HFF-Myc (cell line): ENCODE results near the gene KIAA0930.

Source experiments
- DNase-seq: peaks from one replicate; pipeline ENCODE4 v3.0.0-alpha.2; 2011; ENCODE audit warnings: low read depth; ENCODE audit errors: extremely low read depth
- H3K4me3 ChIP-seq: replicated peaks from 2 replicates; pipeline ENCODE4 v1.5.1; 2011; ENCODE audit warnings: low read depth, mild to moderate bottlenecking, control low read depth, low read length
- CTCF ChIP-seq: IDR thresholded peaks from 2 replicates; pipeline ENCODE4 v1.5.1; 2012; ENCODE audit warnings: mild to moderate bottlenecking, low read depth, low read length, control low read depth; ENCODE audit errors: missing control alignments

KIAA0930 gene

GRCh38 chr22:45235101-45235777 lies 5.5 kb downstream of the KIAA0930 start:
- DNase-seq, result no peak
- no peak overlapping the region for H3K4me3 ChIP-seq
- no peak for TF ChIP-seq CTCF

- no peak overlapping the region for H3K4me3 ChIP-seq
- DNase-seq, result no peak
- TF ChIP-seq CTCF, result no peak
These were observed 6.9 kb downstream of the KIAA0930 start for GRCh38 chr22:45233827-45234226.

GRCh38 chr22:45233386-45233785 lies 7.3 kb downstream of the KIAA0930 start:
- DNase-seq, result no peak
- TF ChIP-seq CTCF, result no peak
- H3K4me3 ChIP-seq, result no peak overlapping the region

GRCh38 chr22:45231293-45231692 lies 9.4 kb downstream of the KIAA0930 start:
- H3K4me3 ChIP-seq, result no peak overlapping the region
- no peak for TF ChIP-seq CTCF
- no peak for DNase-seq

- no peak for DNase-seq
- no peak for TF ChIP-seq CTCF
- H3K4me3 ChIP-seq, result no peak overlapping the region
These were observed 10.5 kb downstream of the KIAA0930 start for GRCh38 chr22:45230026-45230721.

GRCh38 chr22:45229181-45229580 lies 11.5 kb downstream of the KIAA0930 start:
- TF ChIP-seq CTCF, result no peak
- no peak overlapping the region for H3K4me3 ChIP-seq
- DNase-seq, result no peak
